HepG2 (cell line): ENCODE data around the gene HACD2. TPM values are rescaled to one million over a fixed set of nuclear protein-coding genes. Genes with fewer than 3 reads are reported as not detected.

Source experiments
- ATAC-seq: fragments of 200-7000 bp; cut with Tn5 transposase; 3 replicates; pipeline ENCODE4 v1.9.1; 2020; ENCODE audit warnings: mild to moderate bottlenecking, moderate library complexity
- BruUV-seq: library from RNA; stranded (reverse); fragments of 400-500 nt; replicated peaks from 2 replicates; lab custom pipeline; 2021; lab: Mats Ljungman, UMichigan
- CTCF ChIA-PET: fragments of 300-600 bp; formaldehyde crosslinking; extraction: SDS; loops from one replicate; lab custom pipeline; 2021; ENCODE audit warnings: low total read pairs, inconsistent platforms, low intra/inter-chr PET ratio; lab: Yijun Ruan, JAX
- POLR2A ChIA-PET: fragments of 350-600 bp; sonication (Branson Sonifier 250); formaldehyde crosslinking; loops from one replicate; lab custom pipeline; 2020; ENCODE audit warnings: antibody characterized with exemption, inconsistent platforms; lab: Yijun Ruan, JAX
- DNase-seq: peaks from one replicate; pipeline ENCODE4 v3.0.0-alpha.2; 2015; ENCODE audit warnings: low spot score
- FAIRE-seq: peaks from 3 replicates; lab custom pipeline; 2011; peaks lifted over from hg19 to GRCh38; lab: Jason Lieb, UNC
- H2AFZ ChIP-seq: one replicate; pipeline ENCODE4 v1.6.1; 2011; ENCODE audit warnings: low read length, inconsistent platforms
- H3K27ac ChIP-seq: fragments of 300-600 bp; 3 replicates; pipeline ENCODE4 v1.8.0; 2011; ENCODE audit warnings: mixed run types, mild to moderate bottlenecking, mixed read lengths, low read length, inconsistent platforms; ENCODE audit not compliant: insufficient read depth; ENCODE audit errors: extremely low read length
- H3K27me3 ChIP-seq, 2 experiments: fragments of 200-600 bp in 1 of 2; 2 replicates in 1 of 2; 3 replicates in 1 of 2; pipeline versions ENCODE4 v1.6.0 to v1.8.0; 2011; ENCODE audit warnings: low read length in 2 of 2, mild to moderate bottlenecking in 2 of 2, moderate library complexity in 2 of 2, inconsistent platforms in 1 of 2; ENCODE audit not compliant: insufficient read depth in 2 of 2, control insufficient read depth in 1 of 2
- H3K36me3 ChIP-seq, 2 experiments: fragments of 200-600 bp in 1 of 2; replicated peaks in 1 of 2; 2 replicates in 1 of 2; 3 replicates in 1 of 2; pipeline versions ENCODE4 v1.5.1 to v1.8.0; 2011; ENCODE audit warnings: low read length in 2 of 2, inconsistent platforms in 1 of 2; ENCODE audit not compliant: insufficient read depth in 2 of 2, control insufficient read depth in 1 of 2
- H3K4me1 ChIP-seq: 2 replicates; pipeline ENCODE4 v1.5.1; 2012; ENCODE audit warnings: low read length, inconsistent platforms; ENCODE audit not compliant: insufficient read depth
- H3K4me2 ChIP-seq: 2 replicates; pipeline ENCODE4 v1.6.0; 2011; ENCODE audit warnings: low read depth, low read length, inconsistent platforms
- H3K4me3 ChIP-seq, 3 experiments: fragments of 200-600 bp in 1 of 3; sonication (generic), shearing (Covaris generic) in 1 of 3; replicated peaks in 1 of 3; 2 replicates each; pipeline ENCODE4 v1.5.1; 2011 to 2016; ENCODE audit warnings: low read length in 3 of 3, inconsistent platforms in 2 of 3, low read depth in 2 of 3, mild to moderate bottlenecking in 2 of 3, control low read depth in 1 of 3, mixed read lengths in 1 of 3; ENCODE audit not compliant: insufficient read depth in 1 of 3
- H3K79me2 ChIP-seq: one replicate; pipeline ENCODE4 v1.6.1; 2011; ENCODE audit warnings: low read length, inconsistent platforms; ENCODE audit not compliant: insufficient read depth
- H3K9ac ChIP-seq: 2 replicates; pipeline ENCODE4 v1.6.0; 2011; ENCODE audit warnings: mild to moderate bottlenecking, low read depth, low read length, inconsistent platforms; ENCODE audit not compliant: insufficient read depth
- H3K9me3 ChIP-seq: 2 replicates; pipeline ENCODE4 v1.5.1; 2012; ENCODE audit warnings: mild to moderate bottlenecking, low read length
- H4K20me1 ChIP-seq: 2 replicates; pipeline ENCODE4 v1.6.0; 2011; ENCODE audit warnings: inconsistent platforms, mild to moderate bottlenecking, low read length, moderate library complexity; ENCODE audit not compliant: insufficient read depth
- ASH2L ChIP-seq: fragments of 300-600, 200-600 bp; sonication (generic); IDR thresholded peaks from 2 replicates; pipeline ENCODE4 v1.7.0; 2017; ENCODE audit warnings: low read depth, mild to moderate bottlenecking, moderate library complexity, mixed read lengths, low read length; ENCODE audit not compliant: insufficient read length
- ATM ChIP-seq: fragments of 450-650 bp; IDR thresholded peaks from 2 replicates; pipeline ENCODE4 v1.7.1; 2017; ENCODE audit warnings: mild to moderate bottlenecking, borderline replicate concordance
- BHLHE40 ChIP-seq: IDR thresholded peaks from 2 replicates; pipeline ENCODE4 v1.6.1; 2011; ENCODE audit warnings: low read length, improper control_type of control experiment
- BRD4 ChIP-seq: sonication (generic); formaldehyde crosslinking; IDR thresholded peaks from 2 replicates; pipeline ENCODE4 v1.4.0; 2020; ENCODE audit warnings: missing genetic modification reagents
- CERS6 ChIP-seq: sonication (generic); formaldehyde crosslinking; IDR thresholded peaks from 2 replicates; pipeline ENCODE4 v1.5.0; 2020; ENCODE audit warnings: missing genetic modification reagents
- FOXA1 ChIP-seq, 2 experiments: fragments of 450-650 bp in 1 of 2; sonication (generic) in 1 of 2; formaldehyde crosslinking in 1 of 2; IDR thresholded peaks; 2 replicates each; pipeline versions ENCODE4 v1.4.0 to v1.6.1; 2016 to 2020; ENCODE audit warnings: missing genetic modification reagents in 1 of 2
- GLMP ChIP-seq: sonication (generic); formaldehyde crosslinking; IDR thresholded peaks from 2 replicates; pipeline ENCODE4 v1.9.0; 2021; ENCODE audit warnings: missing genetic modification reagents, mild to moderate bottlenecking, borderline replicate concordance
- KAT2B ChIP-seq: fragments of 150-350 bp; IDR thresholded peaks from 2 replicates; pipeline ENCODE4 v1.6.1; 2014; ENCODE audit warnings: low read depth, low read length, borderline replicate concordance
- MYC ChIP-seq: sonication (generic); formaldehyde crosslinking; IDR thresholded peaks from 2 replicates; pipeline ENCODE4 v1.9.0; 2021; ENCODE audit warnings: missing genetic modification reagents, borderline replicate concordance
- NFYB ChIP-seq: sonication (generic); formaldehyde crosslinking; IDR thresholded peaks from 2 replicates; pipeline ENCODE4 v1.4.0; 2020; ENCODE audit warnings: missing genetic modification reagents
- POLR2AphosphoS2 ChIP-seq: IDR thresholded peaks from 2 replicates; pipeline ENCODE4 v1.6.1; 2011; ENCODE audit warnings: low read depth, low read length, improper control_type of control experiment
- SAFB2 ChIP-seq: sonication (generic); formaldehyde crosslinking; IDR thresholded peaks from 2 replicates; pipeline ENCODE4 v1.5.1; 2020; ENCODE audit warnings: missing genetic modification reagents, low read depth, mild to moderate bottlenecking, borderline replicate concordance
- ZBTB20 ChIP-seq: sonication (generic); formaldehyde crosslinking; IDR thresholded peaks from 2 replicates; pipeline ENCODE4 v1.8.1; 2023; ENCODE audit warnings: missing genetic modification reagents, low read depth, mild to moderate bottlenecking, borderline replicate concordance
- ZBTB33 ChIP-seq: sonication (generic); formaldehyde crosslinking; IDR thresholded peaks from 2 replicates; pipeline ENCODE4 v1.4.0; 2020; ENCODE audit warnings: missing genetic modification reagents
- ZBTB46 ChIP-seq: sonication (generic); formaldehyde crosslinking; IDR thresholded peaks from 2 replicates; pipeline ENCODE4 v1.4.0; 2020; ENCODE audit warnings: mild to moderate bottlenecking, missing genetic modification reagents, borderline replicate concordance
- ZBTB8A ChIP-seq: sonication (generic); formaldehyde crosslinking; IDR thresholded peaks from 2 replicates; pipeline ENCODE4 v1.4.0; 2020; ENCODE audit warnings: mild to moderate bottlenecking, low read depth, missing genetic modification reagents, borderline replicate concordance
- ZNF644 ChIP-seq: IDR thresholded peaks from 2 replicates; pipeline ENCODE4 v1.6.1; 2016; ENCODE audit warnings: low read depth
- ZNF740 ChIP-seq: sonication (generic); formaldehyde crosslinking; IDR thresholded peaks from 2 replicates; pipeline ENCODE4 v1.4.0; 2020; ENCODE audit warnings: missing genetic modification reagents
- WGBS: methylation state at CpG from one replicate; pipeline ENCODE4 v1.1.6; 2017; ENCODE audit warnings: low lambda C conversion rate; 5-methylcytosine and 5-hydroxymethylcytosine counted together
- in situ Hi-C: cut with HindIII; loops from 2 replicates; pipeline ENCODE4 v1.10.0; 2017; ENCODE audit warnings: low pct_unique_long_range_greater_than_20kb; ENCODE audit not compliant: extremely low pct_ligation_motif_present
- intact Hi-C: fragments of 100-400 bp; cut with micrococcal nuclease; formaldehyde crosslinking; loops from one replicate; pipeline ENCODE4 v1.10.0; 2022; ENCODE audit not compliant: unreplicated experiment
- polyA plus RNA-seq, 8 experiments: library from polyadenylated mRNA; depleted of rRNA in 3 of 8; stranded (reverse) in 7 of 8; unstranded in 1 of 8; fragments of >200 nt; fragmentation: Illumina TruSeq in 4 of 8; extraction: Trizol in 4 of 8; gene quantifications; 2 replicates each; pipeline versions ENCODE4 v1.2.1 to v1.2.3, GENCODE V29; 2011 to 2016; ENCODE audit warnings: low read depth in 4 of 8, missing spikeins in 1 of 8, mixed read lengths in 1 of 8; ENCODE audit not compliant: insufficient read depth in 1 of 8
- total RNA-seq, 5 experiments: library from RNA; depleted of rRNA; stranded (reverse); fragments of >200 nt; fragmentation: Illumina TruSeq; extraction: Trizol; gene quantifications; 2 replicates each; pipeline ENCODE4 v1.2.3, GENCODE V29; 2016; ENCODE audit warnings: low read depth in 1 of 5

Gene HACD2
- total and polyA plus RNA-seq, 2 of the 13 experiments (the other 11 are each of a cell fraction or from before 2014, with no cell fraction given) = 47.0 to 50.4 TPM

- Histone ChIP-seq H3K27ac (no peak overlapping the region), H3K79me2 (no peaks in the 10 kb centered on the region), H2AFZ (no peak overlapping the region), H3K9ac (no peak overlapping the region), H3K4me2 (no peak overlapping the region), H3K36me3 (peaks cover 14 to 44% of the 10 kb centered on the region in 2 experiments; a peak in 4 of 5 replicates), H3K4me1 (peaks cover 23% of the 10 kb centered on the region), H3K27me3 (no peaks in the 10 kb centered on the region), H4K20me1 (no peaks in the 10 kb centered on the region), H3K9me3 (no peaks in the 10 kb centered on the region), H3K4me3 (no peak overlapping the region)
- no peak for FAIRE-seq
- ChIA-PET POLR2A (no interaction called here), CTCF (no interaction called here)
- TF ChIP-seq GLMP (no peak), ZBTB46 (CRISPR knock-in tag) (no peak), ZNF644 (CRISPR knock-in tag) (no peak), CERS6 (CRISPR knock-in tag) (no peak), ZNF740 (no peak), SAFB2 (CRISPR knock-in tag) (no peak), FOXA1 (IDR thresholded peaks at IDR 0.05) (no peak), FOXA1 (CRISPR knock-in tag; IDR thresholded peaks at IDR 0.05) (no peak), ZBTB8A (no peak), ZBTB20 (CRISPR knock-in tag) (no peak), ATM (no peak), NFYB (no peak), BHLHE40 (no peak), ZBTB33 (CRISPR knock-in tag) (no peak), ASH2L (no peak), BRD4 (CRISPR knock-in tag) (no peak), KAT2B (no peak), POLR2AphosphoS2 (no peak), MYC (no peak)
- WGBS = 97% methylated on average over 20 of the region's 22 CpGs
- no TSS peak for BruUV-seq
- in situ Hi-C loops (no loop called here), intact Hi-C loops (no loop called here)
- no peak for DNase-seq
- no peak for ATAC-seq
These were observed 44.3 kb upstream of the HACD2 start for GRCh38 chr3:123628996-123629746.
